ENCODE measurements around the gene RBBP8.

- TF ChIP-seq TAF1 (IDR thresholded peaks at IDR 0.05; ENCODE audit: low read depth) (no peak), YY1 (IDR thresholded peaks at IDR 0.05; ENCODE audit: low read depth) (no peak)
Measured at GRCh38 chr18:22988208-22988607, 55.1 kb downstream of the RBBP8 start.
